GM12878 (cell line): ENCODE measurements around the gene PARM1. TPM values are rescaled to one million over a fixed set of nuclear protein-coding genes. Genes with fewer than 3 reads are reported as not detected.

Source experiments
- CBX5 ChIP-seq: sonication (generic); IDR thresholded peaks from 2 replicates; pipeline ENCODE4 v1.6.1; 2016; ENCODE audit warnings: low read depth, moderate library complexity, mild to moderate bottlenecking, inconsistent platforms
- FOS ChIP-seq: IDR thresholded peaks from 3 replicates; pipeline ENCODE4 v1.6.1; 2011; ENCODE audit warnings: borderline replicate concordance; ENCODE audit not compliant: insufficient read length; ENCODE audit errors: extremely low read depth
- GATAD2B ChIP-seq: fragments of 450-650 bp; conservative IDR thresholded peaks from 2 replicates; pipeline ENCODE4 v1.6.1; 2017; ENCODE audit warnings: low read depth, mild to moderate bottlenecking, moderate library complexity
- MEF2B ChIP-seq: fragments of 450-650 bp; IDR thresholded peaks from 2 replicates; pipeline ENCODE4 v1.6.1; 2018; ENCODE audit warnings: mild to moderate bottlenecking, moderate library complexity; ENCODE audit not compliant: partially characterized antibody, poor library complexity, severe bottlenecking
- SMAD1 ChIP-seq: fragments of 450-650 bp; IDR thresholded peaks from 2 replicates; pipeline ENCODE4 v1.6.1; 2018; ENCODE audit warnings: mild to moderate bottlenecking, low read depth; ENCODE audit not compliant: partially characterized antibody
- SREBF2 ChIP-seq: IDR thresholded peaks from 2 replicates; pipeline ENCODE4 v1.6.1; 2012; ENCODE audit warnings: mild to moderate bottlenecking, low read length
- STAT3 ChIP-seq: IDR thresholded peaks from 2 replicates; pipeline ENCODE4 v1.6.1; 2011; ENCODE audit warnings: low read depth, low read length, improper control_type of control experiment
- YBX1 ChIP-seq: fragments of 450-650 bp; IDR thresholded peaks from 2 replicates; pipeline ENCODE4 v1.6.1; 2016; ENCODE audit warnings: antibody characterized with exemption
- ZNF207 ChIP-seq: fragments of 450-650 bp; IDR thresholded peaks from 2 replicates; pipeline ENCODE4 v1.6.1; 2014; ENCODE audit warnings: antibody characterized with exemption, mild to moderate bottlenecking, borderline replicate concordance
- ZNF24 ChIP-seq: fragments of 450-650 bp; IDR thresholded peaks from 2 replicates; pipeline ENCODE4 v1.6.1; 2017; ENCODE audit warnings: antibody characterized with exemption, mild to moderate bottlenecking
- polyA plus RNA-seq, 11 experiments: library from polyadenylated mRNA; depleted of rRNA in 4 of 11; unstranded in 6 of 11; stranded (reverse) in 5 of 11; fragments of >200 nt; fragmentation: Nextera tagmentation in 4 of 11; fragmentation: Illumina TruSeq in 1 of 11; extraction: Ambion mirVana in 4 of 11; extraction: Trizol in 1 of 11; gene quantifications; 1 replicate in 1 of 11; 2 replicates in 10 of 11; pipeline versions ENCODE4 v1.2.1 to v1.2.3, GENCODE V29; 2011 to 2016; ENCODE audit warnings: inconsistent platforms in 2 of 11, missing spikeins in 2 of 11, low read depth in 1 of 11
- total RNA-seq, 4 experiments: library from RNA; depleted of rRNA in 3 of 4; stranded (reverse); fragments of >200 nt in 3 of 4; fragmentation: Illumina TruSeq in 1 of 4; extraction: Trizol in 1 of 4; gene quantifications; 2 replicates each; pipeline versions ENCODE4 v1.2.1 to v1.2.3, GENCODE V29; 2013 to 2021
- TF ChIP-seq, protein P1 (sequence below): fragments of 450-650 bp; IDR thresholded peaks from 2 replicates; pipeline ENCODE4 v1.6.1; 2017; ENCODE audit warnings: mild to moderate bottlenecking, low read depth, inconsistent platforms; ENCODE audit not compliant: poor library complexity, severe bottlenecking
- TF ChIP-seq, protein P2 (sequence below): fragments of 450-650 bp; IDR thresholded peaks from 2 replicates; pipeline ENCODE4 v1.6.1; 2018; ENCODE audit warnings: borderline replicate concordance, mild to moderate bottlenecking; ENCODE audit not compliant: partially characterized antibody
- TF ChIP-seq, protein P3 (sequence below): IDR thresholded peaks from 2 replicates; pipeline ENCODE4 v1.6.1; 2012; ENCODE audit warnings: mild to moderate bottlenecking, low read depth, low read length

The PARM1 gene
- total and polyA plus RNA-seq, 10 of the 15 experiments (the other 5 are each of a cell fraction or from before 2014, with no cell fraction given) = 13.9 to 56.2 (median 41.3) TPM

DNA sequence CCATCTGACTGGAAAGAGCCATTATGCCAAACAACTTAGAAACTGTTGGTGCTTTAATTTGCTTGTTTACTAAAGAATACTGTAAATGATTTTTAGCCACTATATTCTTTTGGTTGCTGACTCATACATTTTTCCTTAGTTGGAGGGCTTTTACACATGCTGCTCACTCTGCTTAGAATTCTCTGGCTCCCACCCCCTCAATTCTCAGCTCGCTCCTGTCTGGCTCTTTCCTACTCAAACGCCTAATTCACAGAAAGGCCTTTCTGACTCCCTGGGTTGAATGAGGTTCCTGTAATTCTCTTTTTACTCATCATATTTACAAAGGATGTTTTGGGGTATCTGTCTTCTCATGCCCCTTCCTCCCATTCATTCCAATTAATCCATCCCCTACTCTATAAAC lies 26.1 kb upstream of the PARM1 start (continued):
- TF ChIP-seq, protein P1, sequence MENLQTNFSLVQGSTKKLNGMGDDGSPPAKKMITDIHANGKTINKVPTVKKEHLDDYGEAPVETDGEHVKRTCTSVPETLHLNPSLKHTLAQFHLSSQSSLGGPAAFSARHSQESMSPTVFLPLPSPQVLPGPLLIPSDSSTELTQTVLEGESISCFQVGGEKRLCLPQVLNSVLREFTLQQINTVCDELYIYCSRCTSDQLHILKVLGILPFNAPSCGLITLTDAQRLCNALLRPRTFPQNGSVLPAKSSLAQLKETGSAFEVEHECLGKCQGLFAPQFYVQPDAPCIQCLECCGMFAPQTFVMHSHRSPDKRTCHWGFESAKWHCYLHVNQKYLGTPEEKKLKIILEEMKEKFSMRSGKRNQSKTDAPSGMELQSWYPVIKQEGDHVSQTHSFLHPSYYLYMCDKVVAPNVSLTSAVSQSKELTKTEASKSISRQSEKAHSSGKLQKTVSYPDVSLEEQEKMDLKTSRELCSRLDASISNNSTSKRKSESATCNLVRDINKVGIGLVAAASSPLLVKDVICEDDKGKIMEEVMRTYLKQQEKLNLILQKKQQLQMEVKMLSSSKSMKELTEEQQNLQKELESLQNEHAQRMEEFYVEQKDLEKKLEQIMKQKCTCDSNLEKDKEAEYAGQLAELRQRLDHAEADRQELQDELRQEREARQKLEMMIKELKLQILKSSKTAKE = no peak
- no peak for TF ChIP-seq GATAD2B
- no peak for TF ChIP-seq MEF2B
- no peak for TF ChIP-seq ZNF207
- TF ChIP-seq ZNF24 = no peak
- TF ChIP-seq STAT3 = no peak
- no peak for TF ChIP-seq FOS
- TF ChIP-seq, protein P2, sequence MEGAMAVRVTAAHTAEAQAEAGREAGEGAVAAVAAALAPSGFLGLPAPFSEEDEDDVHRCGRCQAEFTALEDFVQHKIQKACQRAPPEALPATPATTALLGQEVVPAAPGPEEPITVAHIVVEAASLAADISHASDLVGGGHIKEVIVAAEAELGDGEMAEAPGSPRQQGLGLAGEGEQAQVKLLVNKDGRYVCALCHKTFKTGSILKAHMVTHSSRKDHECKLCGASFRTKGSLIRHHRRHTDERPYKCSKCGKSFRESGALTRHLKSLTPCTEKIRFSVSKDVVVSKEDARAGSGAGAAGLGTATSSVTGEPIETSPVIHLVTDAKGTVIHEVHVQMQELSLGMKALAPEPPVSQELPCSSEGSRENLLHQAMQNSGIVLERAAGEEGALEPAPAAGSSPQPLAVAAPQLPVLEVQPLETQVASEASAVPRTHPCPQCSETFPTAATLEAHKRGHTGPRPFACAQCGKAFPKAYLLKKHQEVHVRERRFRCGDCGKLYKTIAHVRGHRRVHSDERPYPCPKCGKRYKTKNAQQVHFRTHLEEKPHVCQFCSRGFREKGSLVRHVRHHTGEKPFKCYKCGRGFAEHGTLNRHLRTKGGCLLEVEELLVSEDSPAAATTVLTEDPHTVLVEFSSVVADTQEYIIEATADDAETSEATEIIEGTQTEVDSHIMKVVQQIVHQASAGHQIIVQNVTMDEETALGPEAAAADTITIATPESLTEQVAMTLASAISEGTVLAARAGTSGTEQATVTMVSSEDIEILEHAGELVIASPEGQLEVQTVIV = no peak
- no peak for TF ChIP-seq SREBF2
- TF ChIP-seq CBX5 = no peak
- TF ChIP-seq SMAD1 = no peak
- no peak for TF ChIP-seq YBX1
- TF ChIP-seq, protein P3, sequence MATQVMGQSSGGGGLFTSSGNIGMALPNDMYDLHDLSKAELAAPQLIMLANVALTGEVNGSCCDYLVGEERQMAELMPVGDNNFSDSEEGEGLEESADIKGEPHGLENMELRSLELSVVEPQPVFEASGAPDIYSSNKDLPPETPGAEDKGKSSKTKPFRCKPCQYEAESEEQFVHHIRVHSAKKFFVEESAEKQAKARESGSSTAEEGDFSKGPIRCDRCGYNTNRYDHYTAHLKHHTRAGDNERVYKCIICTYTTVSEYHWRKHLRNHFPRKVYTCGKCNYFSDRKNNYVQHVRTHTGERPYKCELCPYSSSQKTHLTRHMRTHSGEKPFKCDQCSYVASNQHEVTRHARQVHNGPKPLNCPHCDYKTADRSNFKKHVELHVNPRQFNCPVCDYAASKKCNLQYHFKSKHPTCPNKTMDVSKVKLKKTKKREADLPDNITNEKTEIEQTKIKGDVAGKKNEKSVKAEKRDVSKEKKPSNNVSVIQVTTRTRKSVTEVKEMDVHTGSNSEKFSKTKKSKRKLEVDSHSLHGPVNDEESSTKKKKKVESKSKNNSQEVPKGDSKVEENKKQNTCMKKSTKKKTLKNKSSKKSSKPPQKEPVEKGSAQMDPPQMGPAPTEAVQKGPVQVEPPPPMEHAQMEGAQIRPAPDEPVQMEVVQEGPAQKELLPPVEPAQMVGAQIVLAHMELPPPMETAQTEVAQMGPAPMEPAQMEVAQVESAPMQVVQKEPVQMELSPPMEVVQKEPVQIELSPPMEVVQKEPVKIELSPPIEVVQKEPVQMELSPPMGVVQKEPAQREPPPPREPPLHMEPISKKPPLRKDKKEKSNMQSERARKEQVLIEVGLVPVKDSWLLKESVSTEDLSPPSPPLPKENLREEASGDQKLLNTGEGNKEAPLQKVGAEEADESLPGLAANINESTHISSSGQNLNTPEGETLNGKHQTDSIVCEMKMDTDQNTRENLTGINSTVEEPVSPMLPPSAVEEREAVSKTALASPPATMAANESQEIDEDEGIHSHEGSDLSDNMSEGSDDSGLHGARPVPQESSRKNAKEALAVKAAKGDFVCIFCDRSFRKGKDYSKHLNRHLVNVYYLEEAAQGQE = no peak
